ENCODE results near the gene ADGRG6. TPM values are rescaled to one million over a fixed set of nuclear protein-coding genes. Genes with fewer than 3 reads are reported as not detected.

ADGRG6 gene
- total and polyA plus RNA-seq, 10 of the 15 experiments (the other 5 are each of a cell fraction or from before 2014, with no cell fraction given), result 0.01 to 0.24 (median 0.13) TPM; not detected in 7

- CTCF ChIA-PET, result interaction anchor here (1.2 kb wide), 1 partner anchor 19 kb away, joined by 4 read pairs; no protein-coding TSS in a partner anchor
- WGBS (ENCODE audit: insufficient coverage, insufficient replicate concordance, low lambda C conversion rate, missing lambda C conversion rate), result 31% methylated on average over 8 of the region's 8 CpGs
- in situ Hi-C loops (cut with MboI) (no loop called here), intact Hi-C loops (cut with micrococcal nuclease; ENCODE audit: unreplicated experiment) (no loop called here)
- Histone ChIP-seq H3K27me3 (replicated peaks in 1 of 2; ENCODE audit: control insufficient read depth in 2 of 2, insufficient read depth in 2 of 2, low read length in 1 of 2) (no peaks in the 10 kb centered on the region), H3K79me2 (ENCODE audit: control insufficient read depth, insufficient read depth, low read length) (no peaks in the 10 kb centered on the region), H3K4me2 (ENCODE audit: control insufficient read depth, insufficient read depth) (no peak overlapping the region), H3K27ac (ENCODE audit: control insufficient read depth, insufficient read depth) (no peak overlapping the region), H2AFZ (ENCODE audit: control insufficient read depth, low read depth, low read length) (no peak overlapping the region), H3K4me3 (no peak overlapping the region), H3K9me3 (replicated peaks; ENCODE audit: control insufficient read depth, insufficient read depth, low read length) (no peaks in the 10 kb centered on the region), H4K20me1 (ENCODE audit: control insufficient read depth, insufficient read depth) (no peaks in the 10 kb centered on the region), H3K36me3 (ENCODE audit: control insufficient read depth in 2 of 2, insufficient read depth in 2 of 2, low read length in 1 of 2) (no peaks in the 10 kb centered on the region), H3K4me1 (ENCODE audit: control insufficient read depth, insufficient read depth, low read length) (no peaks in the 10 kb centered on the region), H3K9ac (ENCODE audit: control insufficient read depth, insufficient read depth, low read length) (no peak overlapping the region)
- POLR2A ChIA-PET, result no interaction called here
- BruUV-seq (replicated peaks), result no TSS peak
- no peak for ATAC-seq
- FAIRE-seq, result no peak
- RAD21 ChIA-PET (ENCODE audit: unreplicated experiment), result no interaction called here
- no peak for DNase-seq (ENCODE audit: low read depth, low spot score)
- SMC1A ChIA-PET (ENCODE audit: uncharacterized antibody, unreplicated experiment), result interaction anchor here (1.6 kb wide), 1 partner anchor 16 kb away, joined by 3 read pairs; no protein-coding TSS in a partner anchor
- no peak for TF ChIP-seq CBFB (IDR thresholded peaks at IDR 0.05; ENCODE audit: low read depth)
- TF ChIP-seq ZSCAN29 (IDR thresholded peaks at IDR 0.05), result no peak
- no peak for TF ChIP-seq CTCF (IDR thresholded peaks at IDR 0.05 in 2 of 3, conservative IDR thresholded peaks at IDR 0.05 in 1 of 3; ENCODE audit: control insufficient read depth in 2 of 3, extremely low read depth in 1 of 3, insufficient read depth in 1 of 3, low read depth in 3 of 3, low read length in 3 of 3)
- TF ChIP-seq USF2 (IDR thresholded peaks at IDR 0.05; ENCODE audit: borderline replicate concordance, low read depth, low read length), result no peak
- TF ChIP-seq ELK1 (IDR thresholded peaks at IDR 0.05; ENCODE audit: low read depth, low read length), result no peak
- no peak for TF ChIP-seq NFYA (IDR thresholded peaks at IDR 0.05; ENCODE audit: borderline replicate concordance, low read depth, low read length)
- TF ChIP-seq BCL3 (IDR thresholded peaks at IDR 0.05; ENCODE audit: borderline replicate concordance, insufficient read depth, low read depth, low read length, poor library complexity, severe bottlenecking), result no peak
- TF ChIP-seq IKZF1 (conservative IDR thresholded peaks at IDR 0.05), result no peak
- TF ChIP-seq BCLAF1 (IDR thresholded peaks at IDR 0.05), result no peak
- no peak for TF ChIP-seq YBX1 (IDR thresholded peaks at IDR 0.05)
- no peak for TF ChIP-seq TCF12 (IDR thresholded peaks at IDR 0.05; ENCODE audit: low read depth, low read length)
These were observed 154.3 kb downstream of the ADGRG6 start for GRCh38 chr6:142455957-142456589.
